HG03469 (cell line): ENCODE data around the gene FLOT2.
"Not testable (repeated sequence)": the region's sequence is repeated elsewhere in the genome, so short reads cannot be mapped to it uniquely, and the experiment has no call there.

ENCODE experiments used
- ATAC-seq: cut with Tn5 transposase; IDR thresholded peaks from one replicate; pipeline ENCODE4 v1.9.1; 2021; ENCODE audit warnings: mild to moderate bottlenecking, moderate library complexity, moderate number of reproducible peaks; ENCODE audit not compliant: unreplicated experiment

Gene FLOT2

GRCh38 chr17:28897769-28898526, 415 bp upstream of the FLOT2 start:
- no peak for ATAC-seq

GRCh38 chr17:28896491-28896883, 1.0 kb downstream of the FLOT2 start:
- ATAC-seq: no peak

GRCh38 chr17:28895794-28896447, 1.6 kb downstream of the FLOT2 start:
- no peak for ATAC-seq

GRCh38 chr17:28893248-28894183, 4.0 kb downstream of the FLOT2 start:
- ATAC-seq: not testable (repeated sequence)

- no peak for ATAC-seq
These were observed 5.5 kb downstream of the FLOT2 start for GRCh38 chr17:28892024-28892423.

- no peak for ATAC-seq
These were observed 6.3 kb downstream of the FLOT2 start for GRCh38 chr17:28891201-28891600.

- no peak for ATAC-seq
These were observed 7.5 kb downstream of the FLOT2 start for GRCh38 chr17:28889996-28890395.

GRCh38 chr17:28888832-28889231, 8.7 kb downstream of the FLOT2 start:
- no peak for ATAC-seq

- ATAC-seq: no peak
These were observed 9.6 kb downstream of the FLOT2 start for GRCh38 chr17:28887871-28888471.

GRCh38 chr17:28885951-28886350, 11.6 kb downstream of the FLOT2 start:
- ATAC-seq: no peak

GRCh38 chr17:28885363-28885762, 12.2 kb downstream of the FLOT2 start:
- no peak for ATAC-seq

GRCh38 chr17:28883967-28884702, 13.4 kb downstream of the FLOT2 start:
- ATAC-seq: no peak

GRCh38 chr17:28882154-28882895, 15.2 kb downstream of the FLOT2 start:
- no peak for ATAC-seq

GRCh38 chr17:28881533-28882056, 15.9 kb downstream of the FLOT2 start:
- no peak for ATAC-seq

- ATAC-seq: no peak
These were observed 17.0 kb downstream of the FLOT2 start for GRCh38 chr17:28880572-28880945.

GRCh38 chr17:28879886-28880571, 17.5 kb downstream of the FLOT2 start:
- no peak for ATAC-seq

GRCh38 chr17:28878981-28879380, 18.6 kb downstream of the FLOT2 start:
- no peak for ATAC-seq

GRCh38 chr17:28878158-28878910, 19.2 kb downstream of the FLOT2 start:
- no peak for ATAC-seq
